Raji (cell line): ENCODE data around the gene OSM.

Experiments used
- POLR2A ChIP-seq: IDR thresholded peaks from 2 replicates; pipeline ENCODE4 v1.6.1; 2011; ENCODE audit warnings: low read depth, low read length, control low read depth; ENCODE audit not compliant: insufficient read depth

OSM gene

GRCh38 chr22:30265131-30265720, 1.4 kb downstream of the OSM start:
- no peak for TF ChIP-seq POLR2A

GRCh38 chr22:30263883-30264282, 2.8 kb downstream of the OSM start:
- TF ChIP-seq POLR2A = no peak

DNA sequence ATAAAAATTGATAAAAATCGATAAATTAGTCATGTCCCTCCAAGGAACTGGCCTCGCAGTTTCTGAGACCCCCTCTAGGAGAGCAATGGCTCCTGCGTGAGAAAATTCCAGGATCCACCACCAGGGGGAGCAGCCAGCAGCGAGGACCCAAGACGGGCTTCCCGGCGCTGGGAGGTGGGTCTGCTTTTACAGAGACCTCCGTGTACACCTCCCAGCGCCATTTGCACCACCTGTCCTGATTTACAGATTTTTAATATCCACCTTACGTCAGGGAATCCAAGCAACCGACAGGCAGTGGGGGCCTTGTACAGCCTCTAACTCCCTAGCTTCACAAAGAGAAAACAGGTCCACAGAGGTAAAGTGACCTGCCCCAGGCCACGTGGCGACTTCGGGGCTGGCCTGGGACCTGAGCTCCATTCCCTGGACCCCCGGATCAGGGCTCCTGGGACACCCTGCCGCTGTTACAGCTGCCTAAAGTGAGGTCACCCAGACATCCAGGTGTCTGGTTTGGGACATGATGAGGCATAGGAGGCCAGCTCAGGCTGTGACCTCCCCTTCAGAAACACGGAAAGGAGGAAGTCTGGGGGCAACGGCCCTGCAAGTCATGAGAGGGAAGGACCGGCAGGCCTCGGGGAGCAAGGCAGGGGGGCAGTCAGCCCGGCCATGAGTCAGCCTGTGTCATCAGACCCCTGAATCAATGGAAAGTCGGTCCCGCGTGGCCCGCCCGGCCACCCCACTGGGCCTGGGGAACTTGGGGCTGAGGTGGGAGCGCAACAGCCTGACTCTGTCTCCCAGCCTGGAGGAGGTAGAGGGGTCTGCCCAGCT, 3.5 kb downstream of the OSM start:
- no peak for TF ChIP-seq POLR2A

DNA sequence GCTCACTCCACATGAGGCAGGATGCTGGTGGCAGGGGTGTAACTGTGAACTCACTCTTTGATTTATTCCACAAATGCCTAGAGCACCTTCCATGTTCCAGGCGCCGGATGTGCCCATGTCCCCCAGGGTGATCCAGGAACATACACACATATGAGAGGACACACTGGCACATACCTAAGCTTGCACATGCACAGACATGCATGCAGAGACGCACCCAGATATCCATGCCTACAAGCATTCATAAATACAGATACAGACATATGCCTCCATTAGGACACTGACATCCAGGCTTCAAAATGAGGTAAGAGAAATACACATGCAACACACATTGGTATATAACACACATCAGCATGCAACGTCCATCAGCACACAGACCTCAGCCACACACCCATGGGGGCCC, 4.5 kb downstream of the OSM start:
- no peak for TF ChIP-seq POLR2A

- TF ChIP-seq POLR2A = no peak
These were observed 5.5 kb downstream of the OSM start for GRCh38 chr22:30261134-30261533.

DNA sequence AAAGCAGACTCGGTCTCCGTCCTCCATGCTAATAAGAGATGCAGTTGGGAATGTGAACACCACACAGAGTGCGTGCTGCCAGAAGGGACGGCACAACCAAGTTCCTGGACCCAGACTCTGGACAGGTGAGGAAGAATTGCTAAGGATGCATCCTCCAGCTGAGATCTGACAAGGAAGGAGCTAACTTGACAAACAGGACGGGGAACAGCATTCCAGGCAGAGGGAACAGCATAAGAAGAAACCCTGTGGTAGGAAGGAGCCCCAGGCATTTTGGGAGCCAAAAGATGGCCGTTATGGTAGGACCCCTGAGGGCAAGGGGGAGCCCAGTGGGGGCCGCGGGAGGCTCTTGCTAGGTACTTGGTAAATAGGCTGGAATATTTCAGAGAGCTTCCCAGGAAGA, 6.0 kb downstream of the OSM start:
- no peak for TF ChIP-seq POLR2A

GRCh38 chr22:30260276-30260675, 6.4 kb downstream of the OSM start:
- TF ChIP-seq POLR2A = no peak

- no peak for TF ChIP-seq POLR2A
These were observed 12.3 kb downstream of the OSM start for GRCh38 chr22:30254314-30254713.

DNA sequence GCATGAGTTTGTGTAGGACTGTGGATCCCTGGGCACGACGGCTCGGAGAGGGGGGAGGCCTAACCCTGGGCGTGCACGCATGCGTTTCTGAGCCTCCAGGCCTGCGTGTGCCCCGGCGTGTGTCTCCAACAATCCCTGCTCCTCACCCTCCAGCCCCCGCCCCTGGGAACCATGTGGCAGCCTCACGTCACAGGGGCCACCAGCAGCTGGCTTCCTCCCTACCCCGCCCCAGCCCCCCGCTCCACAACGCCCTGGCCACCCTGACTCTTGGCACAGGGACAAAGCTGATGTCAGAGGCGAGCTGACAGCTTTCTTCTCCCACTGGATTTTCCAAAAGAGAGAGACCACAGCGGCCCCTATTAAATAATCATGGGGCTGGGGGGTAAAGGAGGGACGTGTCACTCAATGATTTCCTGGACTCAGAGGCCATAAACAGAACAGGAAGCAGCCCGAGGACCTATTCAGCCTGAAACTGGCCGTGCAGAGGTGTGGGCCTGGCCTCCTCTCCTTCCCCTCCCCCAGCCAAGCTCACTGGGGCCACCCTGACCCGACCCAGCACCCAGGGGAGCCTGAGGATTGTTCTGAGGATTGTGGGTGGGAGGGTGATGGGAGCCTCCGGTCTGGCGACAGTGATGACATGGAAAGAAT, 13.3 kb downstream of the OSM start:
- no peak for TF ChIP-seq POLR2A

- no peak for TF ChIP-seq POLR2A
These were observed 14.0 kb downstream of the OSM start for GRCh38 chr22:30252411-30253204.

- TF ChIP-seq POLR2A = no peak
These were observed 14.9 kb downstream of the OSM start for GRCh38 chr22:30251711-30252110.

DNA sequence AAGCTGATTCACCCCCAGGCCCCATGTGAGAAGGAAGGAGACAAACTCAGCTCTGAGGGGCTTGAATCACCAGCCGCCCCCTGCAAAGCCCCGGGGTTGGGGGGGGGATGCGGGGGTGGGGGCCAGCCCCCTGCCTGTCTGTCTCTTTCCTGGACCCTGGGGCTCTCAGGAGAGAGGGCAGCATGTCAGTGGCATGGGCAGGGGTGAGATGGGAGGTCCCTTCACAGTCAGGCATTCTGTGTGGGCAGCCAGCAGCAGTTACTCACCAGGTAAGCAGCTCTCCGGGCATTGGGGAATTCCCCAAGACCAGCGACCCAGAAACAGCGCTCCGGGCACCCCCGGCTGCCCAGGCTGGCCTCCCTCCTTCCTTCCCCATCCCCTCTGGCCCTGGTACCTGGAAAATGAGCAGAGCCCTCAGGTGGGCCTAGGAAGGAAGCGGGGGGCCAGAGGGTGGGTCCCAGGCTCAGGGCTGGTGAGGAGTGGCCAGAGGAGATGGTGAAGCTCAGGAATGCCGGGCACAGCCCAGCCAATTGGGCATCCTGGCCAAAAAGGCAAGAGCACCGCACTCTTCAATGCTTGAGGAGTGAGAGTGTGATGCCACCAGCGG, 15.9 kb downstream of the OSM start:
- TF ChIP-seq POLR2A = no peak

DNA sequence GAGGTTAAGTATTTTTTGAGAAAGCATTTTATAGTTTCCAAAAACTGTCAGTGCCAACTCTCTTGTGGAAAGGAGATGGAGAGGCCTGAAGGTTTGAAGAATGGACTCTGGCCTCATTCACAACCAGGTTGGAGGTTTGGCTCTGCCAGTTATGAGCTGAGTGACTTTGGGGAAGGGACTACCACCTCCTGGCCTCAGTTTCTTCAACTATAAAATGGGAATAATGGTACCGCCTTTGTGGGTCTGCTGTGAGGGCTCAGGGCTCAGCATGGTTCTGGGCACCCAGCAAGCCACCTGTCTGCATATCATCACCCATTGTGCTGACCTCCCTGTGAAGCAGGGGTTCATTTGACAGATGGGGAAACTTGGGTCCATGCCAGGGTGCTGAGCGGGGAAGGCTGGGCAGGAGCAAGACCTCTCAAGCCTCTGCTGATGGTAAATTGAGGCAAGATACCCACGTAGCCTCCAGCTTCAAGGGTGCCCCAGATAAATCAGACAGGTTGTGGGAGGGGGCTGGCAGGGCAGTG, 16.5 kb downstream of the OSM start:
- no peak for TF ChIP-seq POLR2A

DNA sequence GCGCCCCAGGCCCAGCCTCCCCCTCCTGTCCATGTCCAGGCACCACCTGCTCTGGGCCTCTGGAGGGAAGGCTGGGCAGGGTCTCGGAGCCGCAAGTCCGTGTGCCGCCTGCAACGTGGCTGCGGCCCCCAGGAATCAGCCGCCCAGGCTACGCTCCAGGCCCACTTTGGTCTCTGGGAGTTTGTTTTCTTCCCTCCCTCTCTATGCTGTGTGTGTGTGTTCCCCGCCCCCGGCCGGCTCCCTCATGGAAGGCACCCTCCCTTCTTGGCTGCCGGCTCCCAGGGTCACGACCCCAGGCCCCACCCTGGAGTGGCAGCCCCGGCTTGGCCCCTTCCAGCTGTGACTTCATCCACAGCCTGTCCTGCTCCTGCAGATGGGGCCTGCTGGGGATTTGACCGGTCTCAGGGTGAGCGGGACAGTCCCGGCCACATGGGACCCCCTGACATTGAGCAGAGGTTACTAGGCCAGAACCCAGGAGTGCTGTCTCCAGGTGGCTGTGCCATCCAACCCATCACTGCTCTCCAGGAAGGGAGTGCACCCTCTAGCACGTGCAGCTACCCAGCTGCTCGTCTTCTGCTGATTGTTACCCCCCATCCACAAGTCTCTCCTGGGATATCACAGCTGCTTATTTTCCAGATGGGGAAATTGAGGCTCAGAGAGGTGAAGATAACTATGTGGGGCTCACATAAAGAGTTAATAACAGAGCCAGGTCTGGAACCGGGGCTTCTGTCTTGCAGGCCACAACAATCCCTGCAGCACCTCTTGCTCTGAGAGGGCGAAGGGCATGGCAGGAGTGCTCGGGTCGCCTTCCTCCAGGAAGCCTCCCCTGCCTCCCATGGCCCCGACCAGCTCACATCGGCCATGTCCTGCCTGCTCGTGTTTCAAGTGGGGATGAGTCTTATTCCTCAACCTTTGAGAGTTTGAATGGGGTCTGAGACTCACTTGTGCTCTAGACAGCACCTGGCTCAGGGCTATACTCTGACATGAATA, 17.3 kb downstream of the OSM start:
- no peak for TF ChIP-seq POLR2A

DNA sequence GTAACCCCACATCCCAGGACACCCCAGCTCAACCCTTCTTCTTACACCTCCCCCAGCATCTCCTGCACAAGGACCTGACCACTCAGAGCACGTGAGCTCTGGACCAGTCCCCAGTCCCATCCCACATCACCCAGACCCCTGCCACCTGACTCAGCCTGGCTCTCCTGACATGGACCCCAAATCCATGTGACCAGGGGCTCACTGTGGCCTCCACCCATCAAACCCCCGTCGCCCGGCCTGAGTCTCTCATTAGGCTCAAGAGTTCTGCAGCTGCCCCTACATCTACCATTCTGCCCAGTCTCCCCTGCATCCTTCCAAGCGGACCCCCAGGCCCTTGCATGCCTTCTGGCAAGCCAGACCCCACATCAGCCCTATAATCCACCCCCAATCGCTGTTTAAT, 18.2 kb downstream of the OSM start:
- TF ChIP-seq POLR2A = no peak
